OCI-LY1 (cell line): ENCODE data around the gene TLE5.

Source experiments
- H2AFZ ChIP-seq: fragments of 200-600 bp; sonication (generic), shearing (Covaris generic); 2 replicates; pipeline ENCODE4 v1.6.0; 2014; ENCODE audit warnings: antibody characterized with exemption, mild to moderate bottlenecking, low read length
- H3F3A ChIP-seq: fragments of 200-600 bp; sonication (generic), shearing (Covaris generic); 2 replicates; pipeline ENCODE4 v1.6.0; 2014; ENCODE audit warnings: mild to moderate bottlenecking, antibody characterized with exemption, low read length, moderate library complexity; ENCODE audit not compliant: insufficient read depth
- H3K27ac ChIP-seq: fragments of 200-600 bp; sonication (generic); 2 replicates; pipeline ENCODE4 v1.5.1; 2014; ENCODE audit warnings: low read length, mixed run types, mild to moderate bottlenecking, low read depth; ENCODE audit not compliant: poor library complexity, severe bottlenecking
- H3K27me3 ChIP-seq: fragments of 200-600 bp; sonication (generic); 2 replicates; pipeline ENCODE4 v1.6.0; 2014; ENCODE audit warnings: antibody characterized with exemption, mild to moderate bottlenecking, low read length, moderate library complexity; ENCODE audit not compliant: insufficient read depth
- H3K36me3 ChIP-seq: fragments of 200-600 bp; sonication (generic); 2 replicates; pipeline ENCODE4 v1.6.1; 2014; ENCODE audit warnings: mild to moderate bottlenecking, antibody characterized with exemption, low read length, moderate library complexity, mixed read lengths; ENCODE audit not compliant: insufficient read depth
- H3K4me1 ChIP-seq: fragments of 200-600 bp; sonication (generic); 2 replicates; pipeline ENCODE4 v1.5.1; 2014; ENCODE audit warnings: mild to moderate bottlenecking, low read length, moderate library complexity; ENCODE audit not compliant: insufficient read depth, severe bottlenecking
- H3K4me2 ChIP-seq: fragments of 200-600 bp; sonication (generic), shearing (Covaris generic); 2 replicates; pipeline ENCODE4 v1.6.1; 2014; ENCODE audit warnings: low read length
- H3K4me3 ChIP-seq: fragments of 200-600 bp; sonication (generic); 2 replicates; pipeline ENCODE4 v1.5.1; 2014; ENCODE audit warnings: low read length, low read depth, mild to moderate bottlenecking, mixed read lengths; ENCODE audit not compliant: poor library complexity, severe bottlenecking
- H3K79me2 ChIP-seq: fragments of 200-600 bp; shearing (Covaris generic); 2 replicates; pipeline ENCODE4 v1.6.1; 2016; ENCODE audit warnings: mixed run types, low read length, mixed read lengths; ENCODE audit not compliant: insufficient read depth
- H3K9ac ChIP-seq: fragments of 200-600 bp; sonication (generic), shearing (Covaris generic); 2 replicates; pipeline ENCODE4 v1.6.1; 2014; ENCODE audit warnings: mild to moderate bottlenecking, low read length, mixed read lengths
- H3K9me2 ChIP-seq: fragments of 200-600 bp; sonication (generic), shearing (Covaris generic); 2 replicates; pipeline ENCODE4 v1.6.1; 2014; ENCODE audit warnings: low read depth, mild to moderate bottlenecking, low read length, mixed read lengths
- H3K9me3 ChIP-seq: fragments of 200-600 bp; shearing (Covaris generic); 2 replicates; pipeline ENCODE4 v1.6.1; 2014; ENCODE audit warnings: low read length, mixed read lengths
- H4K20me1 ChIP-seq: fragments of 200-600 bp; sonication (generic), shearing (Covaris generic); 2 replicates; pipeline ENCODE4 v1.6.0; 2016; ENCODE audit warnings: mild to moderate bottlenecking, low read length; ENCODE audit not compliant: insufficient read depth
- CTCF ChIP-seq: fragments of 200-600 bp; sonication (generic), shearing (Covaris generic); IDR thresholded peaks from 2 replicates; pipeline ENCODE4 v1.5.1; 2017; ENCODE audit warnings: mild to moderate bottlenecking, antibody characterized with exemption, low read length, moderate library complexity, mixed read lengths
- EZH2 ChIP-seq: fragments of 200-600 bp; sonication (generic), shearing (Covaris generic); IDR thresholded peaks from 2 replicates; pipeline ENCODE4 v1.8.0; 2017; ENCODE audit warnings: borderline replicate concordance, mixed run types, mild to moderate bottlenecking, antibody characterized with exemption, low read length, moderate library complexity, mixed read lengths

The TLE5 gene

GRCh38 chr19:3082331-3082730, 20.0 kb upstream of the TLE5 start:
- H4K20me1 ChIP-seq, result no peaks in the 10 kb centered on the region

GRCh38 chr19:3080286-3080685, 18.0 kb upstream of the TLE5 start:
- Histone ChIP-seq H3K27ac (no peak overlapping the region), H3K9me3 (no peaks in the 10 kb centered on the region), H3K27me3 (0 out of 2 replicates have a peak, but pooled peaks cover 2% of the 10 kb centered on the region), H3K4me1 (no peaks in the 10 kb centered on the region), H3K9me2 (no peaks in the 10 kb centered on the region), H3K79me2 (no peaks in the 10 kb centered on the region), H4K20me1 (no peaks in the 10 kb centered on the region), H2AFZ (no peak overlapping the region), H3F3A (no peaks in the 10 kb centered on the region), H3K4me2 (no peak overlapping the region), H3K36me3 (no peaks in the 10 kb centered on the region), H3K9ac (no peak overlapping the region), H3K4me3 (no peak overlapping the region)
- no peak for TF ChIP-seq CTCF
- TF ChIP-seq EZH2, result no peak

More at GRCh38 chr19:3082331-3082730, 20.0 kb upstream of the TLE5 start:
- H3K79me2 ChIP-seq, result no peaks in the 10 kb centered on the region
- no peaks in the 10 kb centered on the region for H3K36me3 ChIP-seq
- H3F3A ChIP-seq, result no peaks in the 10 kb centered on the region
- no peaks in the 10 kb centered on the region for H3K9me3 ChIP-seq
- H3K4me2 ChIP-seq, result no peak overlapping the region
- no peak overlapping the region for H3K9ac ChIP-seq
- no peak overlapping the region for H3K27ac ChIP-seq
- TF ChIP-seq EZH2 (no peak), CTCF (no peak)
- H3K4me1 ChIP-seq, result no peaks in the 10 kb centered on the region
- H3K27me3 ChIP-seq, result no peaks in the 10 kb centered on the region
- H2AFZ ChIP-seq, result no peak overlapping the region
- no peaks in the 10 kb centered on the region for H3K9me2 ChIP-seq
- no peak overlapping the region for H3K4me3 ChIP-seq

- Histone ChIP-seq H3K4me2 (no peak overlapping the region), H3K9me2 (no peaks in the 10 kb centered on the region), H4K20me1 (no peaks in the 10 kb centered on the region), H3K79me2 (no peaks in the 10 kb centered on the region), H3K9me3 (no peaks in the 10 kb centered on the region), H3K36me3 (no peaks in the 10 kb centered on the region), H2AFZ (no peak overlapping the region), H3F3A (no peaks in the 10 kb centered on the region), H3K9ac (no peak overlapping the region), H3K27me3 (0 out of 2 replicates have a peak, but pooled peaks cover 3% of the 10 kb centered on the region), H3K27ac (no peak overlapping the region), H3K4me3 (no peak overlapping the region), H3K4me1 (no peaks in the 10 kb centered on the region)
- TF ChIP-seq CTCF (no peak), EZH2 (no peak)
Measured at GRCh38 chr19:3079578-3079977, 17.3 kb upstream of the TLE5 start.
